ENCODE data around the gene MAGOHB.

GRCh38 chr12:10601860-10602259 is 11.5 kb downstream of the MAGOHB start:
- TF ChIP-seq CTCF (conservative IDR thresholded peaks at IDR 0.05): no peak
- TF ChIP-seq EZH2 (IDR thresholded peaks at IDR 0.05; ENCODE audit: low read depth): no peak

Data from PC-9 (cell line).